Keratinocyte (primary cell): ENCODE results near the gene C6orf52.

Experiments used
- CTCF ChIP-seq, 3 experiments: IDR thresholded peaks in 1 of 3; conservative IDR thresholded peaks in 1 of 3; optimal IDR thresholded peaks in 1 of 3; 2 replicates in 2 of 3; 3 replicates in 1 of 3; pipeline versions ENCODE3 to v1.5.1; 2011; ENCODE audit warnings: low read length in 3 of 3, mild to moderate bottlenecking in 3 of 3, moderate library complexity in 2 of 3, control low read depth in 1 of 3, inconsistent platforms in 1 of 3; ENCODE audit not compliant: insufficient read depth in 2 of 3; ENCODE audit errors: extremely low read depth in 1 of 3
- EZH2 ChIP-seq: IDR thresholded peaks from one replicate; pipeline ENCODE4 v1.6.1; 2012; ENCODE audit warnings: inconsistent platforms, mild to moderate bottlenecking, low read length, moderate library complexity

GRCh38 chr6:10659699-10660348, 34.6 kb downstream of the C6orf52 start:
- no peak for TF ChIP-seq CTCF (optimal IDR thresholded peaks at IDR 0.05 in 1 of 3, IDR thresholded peaks at IDR 0.05 in 1 of 3, conservative IDR thresholded peaks at IDR 0.05 in 1 of 3; ENCODE audit: extremely low read depth in 1 of 3, insufficient read depth in 2 of 3, low read length in 3 of 3)
- TF ChIP-seq EZH2: no peak
